Measurements from ENCODE around the gene CELSR1.
A peak's percentile ranks its signal among the peaks of the same experiment; 100 is the strongest.

CELSR1 gene

GRCh38 chr22:46392137-46392844 lies 145.1 kb downstream of the CELSR1 start:
- no peak for DNase-seq (ENCODE audit: low read depth)
- H3K4me3 ChIP-seq (ENCODE audit: control insufficient read depth, low read depth, low read length) = no peak overlapping the region
- TF ChIP-seq CTCF (conservative IDR thresholded peaks at IDR 0.05; ENCODE audit: control insufficient read depth, insufficient read depth, low read depth, low read length) = no peak

- TF ChIP-seq CTCF (conservative IDR thresholded peaks at IDR 0.05; ENCODE audit: control insufficient read depth, insufficient read depth, low read depth, low read length) = no peak
- DNase-seq (ENCODE audit: low read depth) = no peak
- no peak overlapping the region for H3K4me3 ChIP-seq (ENCODE audit: control insufficient read depth, low read depth, low read length)
Observed at GRCh38 chr22:46391486-46392136, 145.8 kb downstream of the CELSR1 start.

- peak; percentile 56 for TF ChIP-seq CTCF (conservative IDR thresholded peaks at IDR 0.05; ENCODE audit: control insufficient read depth, insufficient read depth, low read depth, low read length)
- DNase-seq (ENCODE audit: low read depth) = peak; percentile 62
- peak overlapping the region; percentile 15 for H3K4me3 ChIP-seq (ENCODE audit: control insufficient read depth, low read depth, low read length)
Observed at GRCh38 chr22:46390652-46391301, 146.6 kb downstream of the CELSR1 start.

GRCh38 chr22:46390105-46390651 lies 147.2 kb downstream of the CELSR1 start:
- TF ChIP-seq CTCF (conservative IDR thresholded peaks at IDR 0.05; ENCODE audit: control insufficient read depth, insufficient read depth, low read depth, low read length) = no peak
- H3K4me3 ChIP-seq (ENCODE audit: control insufficient read depth, low read depth, low read length) = no peak overlapping the region

GRCh38 chr22:46389081-46389480 lies 148.3 kb downstream of the CELSR1 start:
- no peak for TF ChIP-seq CTCF (conservative IDR thresholded peaks at IDR 0.05; ENCODE audit: control insufficient read depth, insufficient read depth, low read depth, low read length)
- H3K4me3 ChIP-seq (ENCODE audit: control insufficient read depth, low read depth, low read length) = no peak overlapping the region

More at GRCh38 chr22:46390105-46390651, 147.2 kb downstream of the CELSR1 start:
- no peak for DNase-seq (ENCODE audit: low read depth)

GRCh38 chr22:46388647-46389046 lies 148.8 kb downstream of the CELSR1 start:
- no peak overlapping the region for H3K4me3 ChIP-seq (ENCODE audit: control insufficient read depth, low read depth, low read length)
- no peak for TF ChIP-seq CTCF (conservative IDR thresholded peaks at IDR 0.05; ENCODE audit: control insufficient read depth, insufficient read depth, low read depth, low read length)
- no peak for DNase-seq (ENCODE audit: low read depth)

More at GRCh38 chr22:46389081-46389480, 148.3 kb downstream of the CELSR1 start:
- DNase-seq (ENCODE audit: low read depth) = no peak
